GM21723 (cell line): ENCODE data around the gene ITPA.
"Not testable (repeated sequence)": the region's sequence is repeated elsewhere in the genome, so short reads cannot be mapped to it uniquely, and the experiment has no call there.

ENCODE experiments used
- ATAC-seq: cut with Tn5 transposase; IDR thresholded peaks from one replicate; pipeline ENCODE4 v1.9.1; 2021; ENCODE audit warnings: mild to moderate bottlenecking, moderate library complexity; ENCODE audit not compliant: unreplicated experiment

ITPA gene

DNA sequence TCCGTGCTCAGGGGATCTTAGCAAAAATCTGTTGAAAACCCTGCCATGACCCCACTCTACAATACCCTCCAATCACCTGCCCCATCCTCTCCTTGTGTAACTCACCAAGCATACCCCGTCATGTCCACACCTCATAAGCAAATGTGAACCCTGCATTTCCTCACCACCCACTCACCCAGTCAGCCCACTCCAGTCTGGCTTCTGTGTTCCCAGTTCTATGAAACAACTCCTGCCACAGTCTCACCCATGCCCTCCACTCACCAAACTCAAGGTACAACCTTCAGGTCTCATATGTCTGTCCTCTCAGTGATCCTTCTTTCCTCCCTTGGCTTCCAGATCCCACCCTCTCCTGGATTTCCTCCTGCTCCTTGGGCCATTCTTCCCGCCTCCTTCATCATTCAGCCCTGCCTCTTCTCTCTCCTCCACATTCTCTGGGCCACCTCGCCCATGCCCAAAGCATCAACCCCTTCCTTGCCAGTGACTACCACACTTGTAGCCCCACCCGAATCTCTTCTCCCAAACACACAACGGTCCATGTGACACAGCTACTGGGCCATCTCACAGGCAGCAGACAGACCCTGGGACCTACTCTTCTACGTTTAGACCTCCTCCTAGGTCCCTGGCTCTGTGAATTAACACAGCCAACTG lies 13.6 kb upstream of the ITPA start:
- no peak for ATAC-seq

DNA sequence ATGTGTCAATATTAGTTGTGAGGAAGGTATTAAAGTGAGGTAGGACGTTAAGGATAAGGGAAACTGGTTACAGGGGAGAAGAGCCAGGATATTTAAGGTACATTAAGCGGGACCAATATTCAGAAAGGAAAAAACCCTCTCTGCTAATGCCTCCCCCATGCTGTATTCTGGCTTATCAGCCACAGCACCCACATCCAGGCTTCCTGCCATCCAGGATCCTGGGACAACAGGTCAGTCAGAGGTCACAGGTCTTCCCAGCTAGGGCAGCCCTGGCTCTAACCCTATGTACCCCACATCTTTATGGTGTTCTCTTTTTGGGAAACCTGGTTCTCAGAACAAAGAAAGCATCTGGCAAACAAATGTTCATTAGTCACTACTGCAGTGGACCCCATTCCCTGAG lies 10.1 kb upstream of the ITPA start:
- ATAC-seq: no peak

DNA sequence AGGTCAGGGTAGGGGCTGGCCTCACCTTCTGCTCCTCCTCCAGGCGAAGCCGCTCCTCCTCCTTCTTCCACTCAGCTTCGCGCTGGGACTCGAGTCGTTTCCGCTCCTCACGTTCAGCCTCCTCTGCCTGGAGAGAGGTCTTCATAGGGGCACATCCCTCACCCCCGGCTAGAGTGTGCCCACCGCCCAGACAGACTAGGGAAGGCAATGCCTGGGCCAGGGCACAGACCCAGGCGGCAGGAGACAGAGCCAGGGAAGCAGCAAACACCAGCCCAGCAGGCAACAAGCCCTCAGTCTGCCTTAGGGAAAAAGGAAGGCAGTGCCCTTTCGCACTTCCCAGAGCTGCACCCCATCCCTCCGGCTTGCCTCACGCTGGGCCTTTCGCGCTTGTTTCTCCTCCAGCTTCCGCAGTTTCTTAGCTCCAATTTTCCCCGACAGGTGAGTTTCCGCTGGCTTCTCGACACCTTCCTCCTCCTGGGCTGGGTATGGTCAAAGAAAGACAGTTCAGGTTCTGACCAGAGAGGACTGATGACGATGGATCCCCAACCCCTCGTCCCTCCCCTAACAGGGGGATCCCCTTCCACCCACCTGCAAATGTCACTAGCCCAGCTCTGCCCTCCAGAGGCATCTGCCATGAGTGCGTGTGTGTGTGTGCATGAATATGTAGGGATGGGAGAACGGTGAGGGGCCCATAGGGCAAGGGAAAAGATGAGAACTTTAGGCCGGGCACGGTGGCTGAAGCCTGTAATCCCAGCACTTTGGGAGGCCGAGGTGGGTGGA lies 9.1 kb upstream of the ITPA start:
- ATAC-seq: no peak

DNA sequence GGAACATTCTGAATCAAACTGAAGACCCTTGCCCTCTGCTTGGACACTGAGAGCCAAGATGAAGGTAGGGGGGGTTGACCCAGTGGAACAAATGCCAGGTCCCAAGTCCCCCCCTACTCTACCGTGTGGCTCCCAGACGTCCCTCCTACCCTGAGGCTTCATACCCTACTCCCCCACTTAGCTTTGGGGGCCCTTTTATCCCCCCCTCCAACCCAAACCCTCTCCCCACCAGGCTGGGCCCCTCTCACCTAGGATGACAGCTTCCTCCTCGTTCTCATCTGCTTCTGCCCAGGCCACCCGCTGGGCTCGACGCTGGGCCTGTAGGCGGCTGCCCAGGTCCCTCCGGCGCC lies 6.4 kb upstream of the ITPA start:
- ATAC-seq: no peak

DNA sequence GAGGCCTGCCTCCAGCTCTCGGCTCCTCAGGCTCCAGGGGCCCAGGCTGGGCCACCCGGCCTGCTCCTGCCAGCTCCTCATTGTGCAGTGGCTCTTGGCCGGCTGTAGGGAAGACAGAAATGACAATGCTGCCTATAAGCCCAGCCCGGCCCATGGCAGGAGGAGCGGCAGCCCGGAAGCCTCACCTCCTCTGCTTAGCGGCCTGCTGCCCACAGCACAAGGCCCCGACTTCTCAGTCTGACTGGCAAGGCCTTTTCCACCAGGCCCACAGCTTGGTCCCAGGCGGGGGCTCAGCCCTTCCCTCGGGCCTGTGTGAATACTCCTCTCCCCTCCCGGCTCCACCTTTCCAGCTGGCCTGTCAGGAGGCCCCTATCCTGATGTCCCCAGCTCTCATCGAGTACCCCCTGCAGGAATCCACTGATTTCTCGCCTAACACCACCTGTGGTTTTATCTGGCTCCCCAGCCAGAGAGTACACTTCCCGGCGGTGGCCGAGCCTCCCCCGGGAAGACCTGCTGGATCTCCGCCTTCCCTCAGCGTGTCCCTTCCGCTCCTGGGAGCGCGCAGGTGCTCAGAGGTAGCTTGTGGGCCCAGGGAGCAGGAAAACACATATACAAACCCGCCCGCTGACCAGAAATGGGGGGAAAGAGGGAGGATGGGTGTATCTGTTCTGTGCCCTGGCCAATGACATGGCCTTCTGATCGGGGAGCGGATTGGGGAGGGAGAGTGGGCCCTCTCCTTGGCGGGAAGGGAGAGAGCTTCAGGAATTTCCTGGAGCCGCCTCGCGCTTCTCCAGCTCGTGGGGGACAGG lies 5.8 kb upstream of the ITPA start:
- peak; percentile 18 for ATAC-seq

DNA sequence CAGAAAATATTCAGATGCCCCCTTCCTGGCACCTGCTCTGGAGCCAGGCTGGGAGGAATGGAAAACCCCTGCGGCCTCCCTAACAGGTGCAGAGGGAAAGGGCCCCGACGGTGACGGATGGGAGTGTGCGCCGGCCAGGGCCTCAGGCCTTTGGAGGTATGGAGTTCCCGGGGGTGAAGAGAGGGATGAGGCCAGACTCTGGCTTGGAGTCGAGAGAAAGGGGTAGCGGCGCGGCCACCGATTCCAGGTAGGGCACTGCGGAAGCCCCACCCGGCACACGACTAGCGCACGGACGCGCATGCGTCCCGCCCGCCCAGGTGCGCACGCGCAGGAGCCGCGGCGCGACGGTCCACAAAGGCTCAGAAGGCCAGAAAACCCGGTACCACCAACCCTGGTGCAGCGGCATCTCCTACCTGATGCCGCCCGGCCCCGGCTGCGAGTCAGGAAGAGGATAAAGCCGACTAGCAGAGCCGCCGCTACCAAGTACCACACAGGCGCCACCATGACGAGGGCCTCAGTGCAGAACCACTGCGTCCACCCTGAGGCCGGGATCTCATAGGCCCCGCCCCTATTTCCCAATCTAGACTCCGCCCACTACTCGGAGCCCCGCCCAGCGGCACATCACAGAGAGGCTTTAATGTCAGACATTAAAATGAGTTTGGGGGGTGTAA lies 5.0 kb upstream of the ITPA start, which contains the start of gene DDRGK1:
Gene DDRGK1 (minus strand): TSS at position 559 of the 671 bp plus-strand sequence. CDS start 55 bp downstream, at position 504.
- peak; percentile 81 for ATAC-seq

DNA sequence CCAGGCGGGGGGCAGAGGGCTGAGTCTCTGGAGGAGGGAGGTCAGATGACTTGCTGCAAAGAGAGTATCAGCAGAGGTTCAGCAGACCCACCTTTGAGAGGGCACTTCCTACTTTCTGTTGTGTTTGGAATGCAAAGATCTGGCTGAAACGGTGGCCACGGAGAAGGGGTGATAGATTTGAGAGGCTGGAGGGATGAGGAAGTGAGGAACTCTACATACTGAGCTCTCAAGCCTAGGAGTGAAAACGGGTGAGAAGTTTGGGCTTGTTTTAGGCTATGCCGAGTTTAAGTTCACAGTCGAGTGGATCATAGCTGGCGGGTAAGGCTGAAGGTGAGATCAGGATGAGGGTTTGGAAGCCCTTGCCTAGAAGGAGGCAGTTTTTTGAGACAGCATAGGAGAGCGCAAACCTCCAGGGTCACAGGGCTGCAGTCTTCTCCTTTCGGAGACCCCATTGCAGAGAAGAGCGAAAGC lies 477 bp upstream of the ITPA start:
- ATAC-seq: peak; percentile 5

DNA sequence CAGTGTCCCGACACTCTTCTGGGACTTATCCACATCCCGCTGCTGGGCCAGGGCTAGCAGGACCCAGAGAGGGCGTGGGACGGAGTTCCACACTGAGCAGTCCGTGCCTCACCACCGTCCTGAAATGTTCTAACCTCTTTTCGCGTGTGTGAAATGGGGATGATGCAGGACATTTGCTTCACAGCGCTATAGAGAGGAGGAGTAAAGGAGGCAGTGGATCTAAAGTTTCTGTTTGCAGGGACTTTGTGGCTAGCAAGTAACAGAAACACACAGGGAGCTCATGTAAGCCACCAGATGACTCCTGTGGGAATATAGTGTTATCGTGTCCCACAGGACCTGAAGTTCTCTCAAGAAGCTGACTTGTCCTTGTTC lies 634 bp downstream of the ITPA start:
- peak; percentile 25 for ATAC-seq

DNA sequence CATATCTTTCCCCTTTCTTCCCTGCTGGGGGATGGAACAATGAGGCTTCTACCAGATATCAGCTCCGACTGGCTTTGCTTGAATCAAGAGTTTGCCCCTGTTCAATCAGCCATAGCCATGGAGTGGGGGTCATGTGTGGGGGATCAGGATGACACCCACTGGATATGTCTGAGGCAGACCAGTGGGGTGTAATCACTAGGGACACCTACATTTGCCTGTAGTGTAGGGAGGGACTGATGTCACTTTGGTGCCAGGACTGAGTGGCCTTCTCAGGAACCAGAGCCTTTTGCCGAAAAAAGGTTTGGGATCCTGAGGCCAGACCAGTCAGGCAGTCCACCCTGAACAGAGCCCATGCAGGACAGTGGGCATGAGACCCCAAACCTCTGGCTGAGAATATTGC lies 1.0 kb downstream of the ITPA start:
- ATAC-seq: no peak

DNA sequence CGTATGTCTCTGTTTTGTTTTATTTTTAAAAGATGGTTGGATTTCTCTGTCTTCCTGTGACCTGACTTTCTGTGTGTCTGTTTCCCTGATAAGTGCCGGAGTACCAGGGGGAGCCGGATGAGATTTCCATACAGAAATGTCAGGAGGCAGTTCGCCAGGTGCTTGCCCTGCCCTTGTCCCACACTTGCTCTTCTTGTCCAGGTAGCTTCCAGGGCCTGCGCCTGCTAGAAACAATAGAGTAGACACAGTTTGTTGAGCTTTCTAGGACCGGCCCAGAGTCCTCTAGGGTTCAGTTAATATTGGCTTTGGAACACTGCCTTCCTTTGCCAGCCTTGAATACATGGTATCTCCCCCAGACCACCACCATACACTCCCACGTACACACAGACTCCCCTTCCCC lies 3.9 kb downstream of the ITPA start:
- ATAC-seq: no peak

DNA sequence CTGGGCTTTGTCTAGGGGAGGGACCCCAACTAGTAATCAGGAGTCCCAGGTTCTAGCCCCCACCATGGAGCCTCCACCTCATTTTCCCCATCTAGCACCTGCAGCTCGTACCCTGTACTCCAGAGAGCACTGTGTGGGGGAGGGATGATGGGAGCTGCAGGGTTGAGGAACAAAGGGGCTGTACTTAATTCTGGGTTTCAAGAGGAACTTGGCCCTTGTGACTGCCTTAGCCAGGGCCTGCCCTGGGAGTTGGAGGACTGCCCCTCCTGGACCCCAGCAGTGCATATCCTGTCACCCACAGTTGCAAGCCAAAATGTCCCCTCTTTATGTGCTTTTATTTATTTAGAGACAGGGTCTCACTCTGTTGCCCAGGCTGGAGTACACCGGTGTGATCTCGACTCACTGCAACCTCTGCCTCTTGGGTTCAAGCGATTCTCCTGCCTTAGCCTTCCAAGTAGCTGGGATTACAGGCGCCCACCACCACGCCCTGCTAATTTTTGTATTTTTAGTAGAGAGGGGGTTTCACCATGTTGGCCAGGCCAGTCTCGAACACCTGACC lies 6.1 kb downstream of the ITPA start:
- ATAC-seq: not testable (repeated sequence)

DNA sequence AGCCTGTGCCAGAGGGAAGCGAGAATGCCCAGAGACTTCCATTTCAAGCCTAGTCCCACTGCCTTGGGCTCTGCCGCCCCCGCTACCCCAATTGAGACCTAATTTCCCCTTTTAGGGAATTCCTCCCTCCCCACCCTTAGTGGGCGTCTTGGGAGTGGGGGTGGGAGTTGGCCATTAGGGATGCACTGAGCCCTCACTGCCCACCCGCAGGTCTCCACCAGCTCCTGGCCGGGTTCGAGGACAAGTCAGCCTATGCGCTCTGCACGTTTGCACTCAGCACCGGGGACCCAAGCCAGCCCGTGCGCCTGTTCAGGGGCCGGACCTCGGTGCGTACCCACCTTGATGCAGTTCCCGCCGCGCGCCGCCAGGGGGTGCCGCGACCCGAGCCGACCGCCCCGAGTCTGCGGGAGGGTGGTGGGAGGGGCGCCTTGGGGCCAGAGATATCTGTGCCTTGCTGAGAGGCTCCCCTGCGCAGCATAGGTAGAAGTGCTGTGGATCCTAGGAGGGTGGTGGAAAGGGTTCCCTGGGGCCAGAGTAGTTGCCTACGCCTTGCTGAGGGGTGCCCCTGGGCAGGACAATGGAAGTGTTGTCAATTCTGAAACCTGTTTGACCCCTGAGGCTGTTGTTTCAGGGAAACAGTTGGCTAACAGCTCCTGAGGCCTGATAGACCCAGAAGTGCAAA lies 9.2 kb downstream of the ITPA start:
- peak; percentile 65 for ATAC-seq

DNA sequence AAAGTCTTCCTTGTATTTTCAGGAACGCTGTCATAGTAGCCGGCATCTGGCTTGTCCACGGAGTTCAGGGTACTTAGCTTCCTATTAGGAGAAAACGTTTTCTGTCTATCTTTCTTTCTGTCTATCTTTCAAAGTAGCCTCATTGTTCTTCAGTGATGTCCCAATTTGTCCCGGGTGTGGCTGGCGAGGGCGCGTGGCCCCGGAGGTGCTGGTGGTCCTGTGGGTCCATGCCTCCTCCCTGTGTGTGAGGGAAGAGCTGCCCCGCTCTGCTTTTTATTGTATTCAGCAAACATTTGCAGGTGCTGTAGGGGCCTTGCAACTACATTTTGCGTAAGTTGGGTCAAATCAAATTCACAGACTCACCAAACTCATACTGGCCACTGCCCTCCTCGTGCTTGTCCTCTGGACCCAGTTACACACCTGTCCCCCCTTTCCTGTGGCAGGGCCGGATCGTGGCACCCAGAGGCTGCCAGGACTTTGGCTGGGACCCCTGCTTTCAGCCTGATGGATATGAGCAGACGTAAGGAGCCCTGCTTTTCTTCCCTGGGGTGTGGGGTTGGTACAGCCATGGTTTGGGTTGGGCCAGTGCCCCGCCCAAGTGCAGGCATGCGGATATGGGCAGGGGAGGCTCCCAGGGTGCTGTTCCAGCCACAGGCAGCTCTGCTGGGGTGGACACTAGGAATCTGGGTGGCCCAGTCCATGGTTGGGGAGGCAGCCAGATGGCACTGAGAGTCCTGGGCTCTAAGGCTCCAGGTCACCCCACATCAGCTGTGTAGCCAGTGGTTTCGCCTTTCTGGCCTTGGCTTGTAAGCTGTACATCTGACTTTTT lies 12.3 kb downstream of the ITPA start:
- no peak for ATAC-seq

DNA sequence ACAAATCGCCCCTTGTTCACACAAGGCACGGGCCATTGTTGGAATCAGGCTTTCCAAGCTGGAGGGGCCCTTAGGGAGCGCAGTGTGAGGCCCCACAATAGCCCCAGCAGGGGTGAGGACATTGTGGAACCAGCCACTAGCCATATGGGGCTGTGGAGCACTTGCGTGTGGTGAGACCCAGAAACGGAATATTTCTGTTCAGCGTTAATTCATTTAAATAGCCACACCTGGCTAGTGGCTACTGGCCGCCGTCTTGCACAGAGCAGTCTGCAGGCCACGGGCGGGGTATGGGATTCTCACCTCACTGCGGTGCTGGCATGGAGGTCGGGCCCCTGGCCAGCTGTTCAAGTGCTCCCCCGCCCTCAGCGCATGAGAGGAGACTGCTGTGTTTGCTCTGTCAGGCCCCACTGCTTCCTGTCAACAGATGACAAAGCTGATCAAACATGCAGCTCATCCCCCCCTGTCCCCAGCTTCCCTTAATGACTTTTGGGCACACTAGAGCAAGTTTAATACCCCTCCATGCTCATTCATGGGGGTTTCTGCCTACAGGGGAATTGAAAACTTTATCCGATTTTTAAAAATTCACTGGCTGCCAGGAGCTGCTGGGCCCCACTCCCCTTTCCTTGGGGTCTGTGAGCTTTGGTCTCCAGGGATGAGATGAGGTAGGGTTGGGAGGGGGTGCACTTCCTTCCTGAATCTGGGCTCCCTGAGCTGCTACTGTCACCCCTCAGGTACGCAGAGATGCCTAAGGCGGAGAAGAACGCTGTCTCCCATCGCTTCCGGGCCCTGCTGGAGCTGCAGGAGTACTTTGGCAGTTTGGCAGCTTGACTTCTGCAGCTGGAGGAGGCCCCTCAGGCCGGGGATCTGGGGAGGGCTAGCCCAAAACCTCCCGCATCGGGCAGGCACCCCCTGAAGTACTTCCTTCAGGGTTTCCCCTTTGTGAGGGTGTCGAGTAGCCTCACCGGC lies 13.6 kb downstream of the ITPA start:
- ATAC-seq: no peak

DNA sequence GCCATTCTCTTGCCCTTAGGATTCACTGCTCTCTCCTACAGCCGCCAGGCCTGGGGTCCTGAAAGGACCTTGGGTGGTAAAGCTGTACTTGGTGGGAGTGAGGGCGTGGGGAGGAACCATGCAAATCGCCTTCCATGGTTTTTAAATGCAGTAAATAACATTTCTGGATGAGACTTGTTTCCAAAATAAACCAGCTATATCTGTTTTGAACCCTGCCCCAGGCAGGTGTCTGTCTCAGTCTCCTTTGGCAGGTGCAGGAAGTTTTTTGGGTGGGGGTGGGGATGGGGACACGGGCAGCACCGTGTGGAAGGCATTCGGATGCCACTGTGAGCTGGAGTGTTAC lies 14.3 kb downstream of the ITPA start:
- ATAC-seq: no peak

DNA sequence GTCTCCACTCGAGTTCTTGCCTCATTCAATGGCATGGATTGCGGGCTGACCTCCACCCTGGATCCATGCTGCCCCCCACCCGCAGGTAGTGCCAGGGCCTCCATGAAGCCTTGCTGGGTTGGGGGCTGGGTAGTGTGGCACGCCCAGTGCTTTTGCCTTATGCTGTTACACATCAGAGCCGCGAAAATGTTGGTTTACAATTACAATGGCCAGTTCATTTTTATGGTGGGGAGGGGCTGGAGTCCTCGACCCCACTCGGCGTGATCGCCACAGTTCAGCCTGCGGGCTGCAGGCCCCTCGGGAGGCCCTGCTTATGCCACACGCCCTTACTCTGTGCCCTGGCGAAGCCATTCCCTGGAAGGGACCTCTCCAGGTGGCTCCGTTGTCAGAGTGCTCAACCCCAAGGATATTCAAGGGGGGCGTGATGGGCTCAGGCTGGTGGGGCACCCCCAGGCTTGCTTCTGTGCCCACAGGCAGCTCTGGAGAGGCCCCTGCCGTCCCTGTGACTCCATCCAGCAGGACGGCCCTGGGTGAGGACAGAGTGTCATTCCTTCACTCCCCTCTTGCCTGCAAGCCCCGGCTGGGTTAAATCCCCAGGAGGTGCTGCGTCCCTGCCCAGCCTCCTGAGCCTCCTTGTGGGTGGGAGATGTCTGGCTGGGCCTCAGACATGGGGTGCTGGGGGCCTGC lies 14.8 kb downstream of the ITPA start:
- ATAC-seq: no peak

DNA sequence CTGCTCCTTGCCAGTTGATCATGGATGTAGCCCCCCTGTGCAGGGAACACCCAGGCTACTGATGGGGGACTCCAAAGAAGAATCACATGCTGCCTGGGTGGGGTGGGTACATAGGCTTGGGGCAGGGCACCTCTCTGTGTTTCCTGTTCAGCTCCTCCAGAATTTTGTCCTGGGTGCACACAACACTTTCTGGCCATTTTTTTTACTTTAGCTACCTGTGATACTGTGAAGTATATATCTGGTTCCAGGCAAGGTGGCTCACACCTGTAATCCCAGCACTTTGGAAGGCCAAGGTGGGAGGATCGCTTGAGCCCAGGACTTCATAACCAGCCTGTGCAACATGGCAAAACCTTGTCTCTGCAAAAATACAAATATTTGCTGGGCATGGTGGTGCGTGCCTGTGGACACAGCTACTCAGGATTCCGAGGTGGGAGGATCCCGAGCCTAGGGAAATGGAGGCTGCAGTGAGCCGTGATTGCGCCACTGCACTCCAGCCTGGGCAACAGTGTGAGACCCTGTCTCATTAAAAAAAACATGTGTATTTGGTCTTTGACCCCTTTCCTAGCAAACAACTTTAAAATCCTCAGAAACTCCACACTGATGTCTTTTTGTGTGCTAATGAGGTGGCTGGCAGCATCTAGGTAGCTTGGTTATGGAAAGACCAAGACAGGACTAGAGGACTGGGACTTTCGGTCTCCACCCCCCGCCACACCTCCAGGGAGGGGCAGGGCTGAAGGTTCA lies 15.6 kb downstream of the ITPA start:
- ATAC-seq: no peak
